ENCODE data around the gene IL4R.

DNA sequence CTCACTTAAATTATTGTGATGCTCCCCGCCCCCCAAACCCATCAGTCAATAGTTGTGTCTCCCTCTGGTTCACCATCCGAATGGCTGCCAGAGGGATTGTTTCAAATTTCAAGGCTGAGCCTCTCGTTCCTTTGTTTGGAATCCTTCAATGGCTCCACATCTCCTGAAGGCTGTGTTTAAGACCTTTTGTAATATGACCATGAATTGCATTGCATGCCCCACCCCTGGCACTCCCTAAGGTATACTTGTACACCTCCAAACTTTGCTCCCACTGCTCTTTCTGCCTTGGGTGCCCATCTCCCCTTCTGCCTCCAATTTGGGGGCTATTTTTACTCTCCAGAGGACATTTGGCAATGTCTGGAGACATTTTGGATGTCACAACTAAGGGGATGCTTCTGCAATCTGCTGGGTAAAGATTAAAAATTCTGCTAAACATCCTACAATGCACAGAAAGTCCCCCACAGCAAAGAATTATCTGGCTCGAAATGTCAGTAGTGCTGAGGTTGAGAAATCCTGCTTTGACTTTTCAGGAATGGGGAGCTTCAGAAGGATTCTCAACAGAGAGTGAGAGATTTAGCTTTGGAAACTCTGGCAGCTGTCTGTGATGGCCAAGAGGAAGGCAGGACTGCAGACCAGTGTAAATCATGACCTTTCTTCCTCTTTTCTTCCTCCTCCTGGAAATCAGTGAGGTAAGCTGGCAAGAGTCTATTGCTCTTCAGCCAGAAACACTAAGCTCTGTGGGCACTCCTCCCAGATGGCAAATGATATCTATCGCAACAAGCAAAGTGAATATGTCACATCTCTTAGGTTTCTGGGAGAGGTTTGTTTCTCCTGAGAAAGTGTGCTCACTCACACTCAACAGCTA lies 8.7 kb upstream of the IL4R start:
- TF ChIP-seq, protein P1, sequence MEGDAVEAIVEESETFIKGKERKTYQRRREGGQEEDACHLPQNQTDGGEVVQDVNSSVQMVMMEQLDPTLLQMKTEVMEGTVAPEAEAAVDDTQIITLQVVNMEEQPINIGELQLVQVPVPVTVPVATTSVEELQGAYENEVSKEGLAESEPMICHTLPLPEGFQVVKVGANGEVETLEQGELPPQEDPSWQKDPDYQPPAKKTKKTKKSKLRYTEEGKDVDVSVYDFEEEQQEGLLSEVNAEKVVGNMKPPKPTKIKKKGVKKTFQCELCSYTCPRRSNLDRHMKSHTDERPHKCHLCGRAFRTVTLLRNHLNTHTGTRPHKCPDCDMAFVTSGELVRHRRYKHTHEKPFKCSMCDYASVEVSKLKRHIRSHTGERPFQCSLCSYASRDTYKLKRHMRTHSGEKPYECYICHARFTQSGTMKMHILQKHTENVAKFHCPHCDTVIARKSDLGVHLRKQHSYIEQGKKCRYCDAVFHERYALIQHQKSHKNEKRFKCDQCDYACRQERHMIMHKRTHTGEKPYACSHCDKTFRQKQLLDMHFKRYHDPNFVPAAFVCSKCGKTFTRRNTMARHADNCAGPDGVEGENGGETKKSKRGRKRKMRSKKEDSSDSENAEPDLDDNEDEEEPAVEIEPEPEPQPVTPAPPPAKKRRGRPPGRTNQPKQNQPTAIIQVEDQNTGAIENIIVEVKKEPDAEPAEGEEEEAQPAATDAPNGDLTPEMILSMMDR (conservative IDR thresholded peaks at IDR 0.05; ENCODE audit: low read length), result no peak
- no peak for TF ChIP-seq EZH2phosphoT487 (IDR thresholded peaks at IDR 0.05; ENCODE audit: borderline replicate concordance, low read depth, low read length)

All from OCI-LY7 (cell line).